Astrocyte (in vitro differentiated cells and primary cell): ENCODE measurements around the gene OR13J1.

Experiments used
- CTCF ChIP-seq: IDR thresholded peaks from 2 replicates; pipeline ENCODE4 v1.5.1; 2011; ENCODE audit warnings: low read depth, mild to moderate bottlenecking, inconsistent platforms, low read length, moderate library complexity; ENCODE audit not compliant: insufficient read depth
- EZH2 ChIP-seq: IDR thresholded peaks from 2 replicates; pipeline ENCODE4 v1.6.1; 2012; ENCODE audit warnings: mild to moderate bottlenecking, low read length, inconsistent platforms; ENCODE audit not compliant: insufficient read depth

GRCh38 chr9:35828716-35829083 is 41.5 kb downstream of the OR13J1 start, which contains the start of gene FAM221B:
- no peak for TF ChIP-seq CTCF
- TF ChIP-seq EZH2 = no peak
